HepG2 (cell line): ENCODE measurements around the gene REPIN1. TPM values are rescaled to one million over a fixed set of nuclear protein-coding genes. Genes with fewer than 3 reads are reported as not detected.

Source experiments
- ARNT2 ChIP-seq: sonication (generic); formaldehyde crosslinking; IDR thresholded peaks from 2 replicates; pipeline ENCODE4 v1.8.0; 2022; ENCODE audit warnings: mild to moderate bottlenecking, low read depth, missing genetic modification reagents, moderate library complexity
- CEBPB ChIP-seq: IDR thresholded peaks from 2 replicates; pipeline ENCODE4 v1.6.1; 2011; ENCODE audit warnings: low read depth, low read length, improper control_type of control experiment, borderline replicate concordance
- HINFP ChIP-seq: sonication (generic); formaldehyde crosslinking; IDR thresholded peaks from 2 replicates; pipeline ENCODE4 v1.4.0; 2020; ENCODE audit warnings: low read depth, mild to moderate bottlenecking, missing genetic modification reagents
- HNRNPLL ChIP-seq: fragments of 200-400 bp; formaldehyde crosslinking; IDR thresholded peaks from 2 replicates; pipeline ENCODE4 v1.6.1; 2017; ENCODE audit warnings: mild to moderate bottlenecking, low read depth, low read length; ENCODE audit not compliant: poor library complexity, severe bottlenecking
- MATR3 ChIP-seq: sonication (generic); formaldehyde crosslinking; IDR thresholded peaks from 2 replicates; pipeline ENCODE4 v1.4.0; 2020; ENCODE audit warnings: missing genetic modification reagents
- MEF2D ChIP-seq: sonication (generic); formaldehyde crosslinking; IDR thresholded peaks from 2 replicates; pipeline ENCODE4 v1.5.1; 2020; ENCODE audit warnings: mild to moderate bottlenecking, missing genetic modification reagents
- MIER2 ChIP-seq: IDR thresholded peaks from 2 replicates; pipeline ENCODE4 v1.6.1; 2016; ENCODE audit warnings: missing biosample characterization, missing genetic modification reagents
- NAIF1 ChIP-seq: sonication (generic); formaldehyde crosslinking; IDR thresholded peaks from 2 replicates; pipeline ENCODE4 v1.5.0; 2020; ENCODE audit warnings: mild to moderate bottlenecking, missing genetic modification reagents, borderline replicate concordance
- REPIN1 ChIP-seq: sonication (generic); formaldehyde crosslinking; IDR thresholded peaks from 2 replicates; pipeline ENCODE4 v1.8.0; 2022; ENCODE audit warnings: missing genetic modification reagents, low read depth, mild to moderate bottlenecking, borderline replicate concordance
- RFX5 ChIP-seq: IDR thresholded peaks from 2 replicates; pipeline ENCODE4 v1.6.1; 2011; ENCODE audit warnings: low read depth, low read length, improper control_type of control experiment
- RORA ChIP-seq: sonication (generic); formaldehyde crosslinking; IDR thresholded peaks from 2 replicates; pipeline ENCODE4 v1.5.0; 2020; ENCODE audit warnings: mild to moderate bottlenecking, missing genetic modification reagents, moderate library complexity
- SAFB2 ChIP-seq: sonication (generic); formaldehyde crosslinking; IDR thresholded peaks from 2 replicates; pipeline ENCODE4 v1.5.1; 2020; ENCODE audit warnings: missing genetic modification reagents, low read depth, mild to moderate bottlenecking, borderline replicate concordance
- TOE1 ChIP-seq: sonication (generic); formaldehyde crosslinking; IDR thresholded peaks from 2 replicates; pipeline ENCODE4 v1.4.0; 2020; ENCODE audit warnings: mild to moderate bottlenecking, missing genetic modification reagents
- ZFAT ChIP-seq: sonication (generic); formaldehyde crosslinking; conservative IDR thresholded peaks from 2 replicates; pipeline ENCODE4 v1.8.1; 2023; ENCODE audit warnings: missing genetic modification reagents, inconsistent platforms
- ZFP36 ChIP-seq: fragments of 150-350 bp; IDR thresholded peaks from 2 replicates; pipeline ENCODE4 v1.6.1; 2018; ENCODE audit warnings: borderline replicate concordance, low read length, low read depth; ENCODE audit not compliant: partially characterized antibody
- ZNF235 ChIP-seq: sonication (generic); formaldehyde crosslinking; IDR thresholded peaks from 2 replicates; pipeline ENCODE4 v1.8.1; 2023; ENCODE audit warnings: mild to moderate bottlenecking, missing genetic modification reagents, borderline replicate concordance
- ZNF276 ChIP-seq: sonication (generic); formaldehyde crosslinking; IDR thresholded peaks from 2 replicates; pipeline ENCODE4 v1.4.0; 2020; ENCODE audit warnings: mild to moderate bottlenecking, low read depth, missing genetic modification reagents
- ZNF629 ChIP-seq: sonication (generic); formaldehyde crosslinking; conservative IDR thresholded peaks from 2 replicates; pipeline ENCODE4 v1.5.0; 2020; ENCODE audit warnings: missing genetic modification reagents
- ZNF749 ChIP-seq: sonication (generic); formaldehyde crosslinking; IDR thresholded peaks from 2 replicates; pipeline ENCODE4 v1.8.0; 2022; ENCODE audit warnings: mild to moderate bottlenecking, missing genetic modification reagents, moderate library complexity, borderline replicate concordance
- ZNF841 ChIP-seq: sonication (generic); formaldehyde crosslinking; IDR thresholded peaks from 2 replicates; pipeline ENCODE4 v1.8.1; 2023; ENCODE audit warnings: missing genetic modification reagents, borderline replicate concordance
- polyA plus RNA-seq, 8 experiments: library from polyadenylated mRNA; depleted of rRNA in 3 of 8; stranded (reverse) in 7 of 8; unstranded in 1 of 8; fragments of >200 nt; fragmentation: Illumina TruSeq in 4 of 8; extraction: Trizol in 4 of 8; gene quantifications; 2 replicates each; pipeline versions ENCODE4 v1.2.1 to v1.2.3, GENCODE V29; 2011 to 2016; ENCODE audit warnings: low read depth in 4 of 8, missing spikeins in 1 of 8, mixed read lengths in 1 of 8; ENCODE audit not compliant: insufficient read depth in 1 of 8
- total RNA-seq, 5 experiments: library from RNA; depleted of rRNA; stranded (reverse); fragments of >200 nt; fragmentation: Illumina TruSeq; extraction: Trizol; gene quantifications; 2 replicates each; pipeline ENCODE4 v1.2.3, GENCODE V29; 2016; ENCODE audit warnings: low read depth in 1 of 5

The REPIN1 gene
- total and polyA plus RNA-seq, 2 of the 13 experiments (the other 11 are each of a cell fraction or from before 2014, with no cell fraction given) = 69.9 to 108 TPM

- no peak for TF ChIP-seq ZNF276 (CRISPR knock-in tag)
- TF ChIP-seq ZNF749 = 0 out of 2 replicates have a peak, but pooled peaks have one; percentile 16
- TF ChIP-seq HNRNPLL = peak; percentile 54
- TF ChIP-seq MEF2D = 0 out of 2 replicates have a peak, but pooled peaks have one; percentile 26
- TF ChIP-seq ARNT2 = 0 out of 2 replicates have a peak, but pooled peaks have one; percentile 6
- TF ChIP-seq ZNF841 (CRISPR knock-in tag) = no peak
- no peak for TF ChIP-seq ZFAT (CRISPR knock-in tag)
- no peak for TF ChIP-seq ZNF235 (CRISPR knock-in tag)
- TF ChIP-seq CEBPB = no peak
- no peak for TF ChIP-seq MATR3 (CRISPR knock-in tag)
- TF ChIP-seq SAFB2 = no peak
- TF ChIP-seq RORA (CRISPR knock-in tag) = no peak
- TF ChIP-seq ZNF629 (CRISPR knock-in tag) = peak; percentile 94
- TF ChIP-seq RFX5 = no peak
- TF ChIP-seq REPIN1 (CRISPR knock-in tag) = 0 out of 2 replicates have a peak, but pooled peaks have one; percentile 1
- no peak for TF ChIP-seq HINFP (CRISPR knock-in tag)
- TF ChIP-seq TOE1 (CRISPR knock-in tag) = no peak
- no peak for TF ChIP-seq ZFP36
- no peak for TF ChIP-seq MIER2 (CRISPR knock-in tag)
- 0 out of 2 replicates have a peak, but pooled peaks have one; percentile 23 for TF ChIP-seq NAIF1 (CRISPR knock-in tag)
Observed at GRCh38 chr7:150405584-150406311, 37.1 kb downstream of the REPIN1 start (continued).
